ENCODE results near the gene TOR1A.

Gene TOR1A

GRCh38 chr9:129854588-129855110 lies 30.7 kb upstream of the TOR1A start:
- no peak for DNase-seq

- DNase-seq = no peak
Observed at GRCh38 chr9:129853614-129854013, 29.7 kb upstream of the TOR1A start.

- DNase-seq = no peak
Observed at GRCh38 chr9:129852579-129852978, 28.6 kb upstream of the TOR1A start.

- DNase-seq = no peak
Observed at GRCh38 chr9:129851821-129852220, 27.9 kb upstream of the TOR1A start.

- no peak for DNase-seq
Observed at GRCh38 chr9:129850821-129851550, 27.1 kb upstream of the TOR1A start.

GRCh38 chr9:129849901-129850300 lies 26.0 kb upstream of the TOR1A start:
- no peak for DNase-seq

- no peak for DNase-seq
Observed at GRCh38 chr9:129848712-129849441, 24.9 kb upstream of the TOR1A start.

- DNase-seq = no peak
Observed at GRCh38 chr9:129845373-129845772, 21.4 kb upstream of the TOR1A start.

GRCh38 chr9:129841071-129841470 lies 17.1 kb upstream of the TOR1A start:
- DNase-seq = no peak

- DNase-seq = no peak
Observed at GRCh38 chr9:129840034-129840433, 16.1 kb upstream of the TOR1A start.

GRCh38 chr9:129839324-129840023 lies 15.5 kb upstream of the TOR1A start:
- no peak for DNase-seq

GRCh38 chr9:129838707-129839259 lies 14.8 kb upstream of the TOR1A start:
- DNase-seq = no peak

- DNase-seq = no peak
Observed at GRCh38 chr9:129836311-129837007, 12.5 kb upstream of the TOR1A start.

GRCh38 chr9:129835860-129836223 lies 11.9 kb upstream of the TOR1A start:
- DNase-seq = no peak

- peak; percentile 89 for DNase-seq
Observed at GRCh38 chr9:129835128-129835859, 11.4 kb upstream of the TOR1A start, which contains the start of the genes C9orf78 and USP20. TSS of gene C9orf78 (minus strand) at chr9:129835275. CDS start at chr9:129835221, 54 bp downstream. TSS of gene USP20 (plus strand) at chr9:129835458. CDS start at chr9:129852556, 17,098 bp downstream.

- DNase-seq = no peak
Observed at GRCh38 chr9:129834489-129835127, 10.7 kb upstream of the TOR1A start.

GRCh38 chr9:129832982-129833381 lies 9.0 kb upstream of the TOR1A start:
- DNase-seq = no peak

GRCh38 chr9:129828969-129829368 lies 5.0 kb upstream of the TOR1A start:
- no peak for DNase-seq

- DNase-seq = no peak
Observed at GRCh38 chr9:129828051-129828450, 4.1 kb upstream of the TOR1A start.

- DNase-seq = no peak
Observed at GRCh38 chr9:129826759-129827158, 2.8 kb upstream of the TOR1A start.

GRCh38 chr9:129826344-129826743 lies 2.4 kb upstream of the TOR1A start:
- DNase-seq = no peak
